HepG2 (cell line): ENCODE results near the gene ELANE. TPM values are rescaled to one million over a fixed set of nuclear protein-coding genes. Genes with fewer than 3 reads are reported as not detected.

Experiments
- ATAC-seq: fragments of 200-7000 bp; cut with Tn5 transposase; 3 replicates; pipeline ENCODE4 v1.9.1; 2020; ENCODE audit warnings: mild to moderate bottlenecking, moderate library complexity
- BruUV-seq: library from RNA; stranded (reverse); fragments of 400-500 nt; replicated peaks from 2 replicates; lab custom pipeline; 2021; lab: Mats Ljungman, UMichigan
- CTCF ChIA-PET: fragments of 300-600 bp; formaldehyde crosslinking; extraction: SDS; loops from one replicate; lab custom pipeline; 2021; ENCODE audit warnings: low total read pairs, inconsistent platforms, low intra/inter-chr PET ratio; lab: Yijun Ruan, JAX
- POLR2A ChIA-PET: fragments of 350-600 bp; sonication (Branson Sonifier 250); formaldehyde crosslinking; loops from one replicate; lab custom pipeline; 2020; ENCODE audit warnings: antibody characterized with exemption, inconsistent platforms; lab: Yijun Ruan, JAX
- DNase-seq: peaks from one replicate; pipeline ENCODE4 v3.0.0-alpha.2; 2015; ENCODE audit warnings: low spot score
- FAIRE-seq: peaks from 3 replicates; lab custom pipeline; 2011; peaks lifted over from hg19 to GRCh38; lab: Jason Lieb, UNC
- H2AFZ ChIP-seq: one replicate; pipeline ENCODE4 v1.6.1; 2011; ENCODE audit warnings: low read length, inconsistent platforms
- H3K27ac ChIP-seq: fragments of 300-600 bp; 3 replicates; pipeline ENCODE4 v1.8.0; 2011; ENCODE audit warnings: mixed run types, mild to moderate bottlenecking, mixed read lengths, low read length, inconsistent platforms; ENCODE audit not compliant: insufficient read depth; ENCODE audit errors: extremely low read length
- H3K27me3 ChIP-seq, 2 experiments: fragments of 200-600 bp in 1 of 2; 2 replicates in 1 of 2; 3 replicates in 1 of 2; pipeline versions ENCODE4 v1.6.0 to v1.8.0; 2011; ENCODE audit warnings: low read length in 2 of 2, mild to moderate bottlenecking in 2 of 2, moderate library complexity in 2 of 2, inconsistent platforms in 1 of 2; ENCODE audit not compliant: insufficient read depth in 2 of 2, control insufficient read depth in 1 of 2
- H3K36me3 ChIP-seq, 2 experiments: fragments of 200-600 bp in 1 of 2; replicated peaks in 1 of 2; 2 replicates in 1 of 2; 3 replicates in 1 of 2; pipeline versions ENCODE4 v1.5.1 to v1.8.0; 2011; ENCODE audit warnings: low read length in 2 of 2, inconsistent platforms in 1 of 2; ENCODE audit not compliant: insufficient read depth in 2 of 2, control insufficient read depth in 1 of 2
- H3K4me1 ChIP-seq: 2 replicates; pipeline ENCODE4 v1.5.1; 2012; ENCODE audit warnings: low read length, inconsistent platforms; ENCODE audit not compliant: insufficient read depth
- H3K4me2 ChIP-seq: 2 replicates; pipeline ENCODE4 v1.6.0; 2011; ENCODE audit warnings: low read depth, low read length, inconsistent platforms
- H3K4me3 ChIP-seq, 3 experiments: fragments of 200-600 bp in 1 of 3; sonication (generic), shearing (Covaris generic) in 1 of 3; replicated peaks in 1 of 3; 2 replicates each; pipeline ENCODE4 v1.5.1; 2011 to 2016; ENCODE audit warnings: low read length in 3 of 3, inconsistent platforms in 2 of 3, low read depth in 2 of 3, mild to moderate bottlenecking in 2 of 3, control low read depth in 1 of 3, mixed read lengths in 1 of 3; ENCODE audit not compliant: insufficient read depth in 1 of 3
- H3K79me2 ChIP-seq: one replicate; pipeline ENCODE4 v1.6.1; 2011; ENCODE audit warnings: low read length, inconsistent platforms; ENCODE audit not compliant: insufficient read depth
- H3K9ac ChIP-seq: 2 replicates; pipeline ENCODE4 v1.6.0; 2011; ENCODE audit warnings: mild to moderate bottlenecking, low read depth, low read length, inconsistent platforms; ENCODE audit not compliant: insufficient read depth
- H3K9me3 ChIP-seq: 2 replicates; pipeline ENCODE4 v1.5.1; 2012; ENCODE audit warnings: mild to moderate bottlenecking, low read length
- H4K20me1 ChIP-seq: 2 replicates; pipeline ENCODE4 v1.6.0; 2011; ENCODE audit warnings: inconsistent platforms, mild to moderate bottlenecking, low read length, moderate library complexity; ENCODE audit not compliant: insufficient read depth
- KLF13 ChIP-seq: sonication (generic); formaldehyde crosslinking; IDR thresholded peaks from 2 replicates; pipeline ENCODE4 v1.4.0; 2020; ENCODE audit warnings: mild to moderate bottlenecking, missing genetic modification reagents
- RBFOX2 ChIP-seq: fragments of 200-400 bp; formaldehyde crosslinking; IDR thresholded peaks from 2 replicates; pipeline ENCODE4 v1.6.1; 2017; ENCODE audit warnings: low read depth, mild to moderate bottlenecking, low read length
- SNAI1 ChIP-seq: sonication (generic); formaldehyde crosslinking; IDR thresholded peaks from 2 replicates; pipeline ENCODE4 v1.5.0; 2020; ENCODE audit warnings: mild to moderate bottlenecking, missing genetic modification reagents, borderline replicate concordance
- ZNF33B ChIP-seq: sonication (generic); formaldehyde crosslinking; IDR thresholded peaks from 2 replicates; pipeline ENCODE4 v1.5.1; 2020; ENCODE audit warnings: mild to moderate bottlenecking, missing genetic modification reagents
- ZNF34 ChIP-seq: sonication (generic); formaldehyde crosslinking; IDR thresholded peaks from 2 replicates; pipeline ENCODE4 v1.4.0; 2020; ENCODE audit warnings: mild to moderate bottlenecking, missing genetic modification reagents, borderline replicate concordance
- ZNF572 ChIP-seq: sonication (generic); formaldehyde crosslinking; IDR thresholded peaks from 2 replicates; pipeline ENCODE4 v1.5.1; 2020; ENCODE audit warnings: mild to moderate bottlenecking, missing genetic modification reagents
- ZNF766 ChIP-seq: sonication (generic); formaldehyde crosslinking; IDR thresholded peaks from 2 replicates; pipeline ENCODE4 v1.5.0; 2020; ENCODE audit warnings: missing genetic modification reagents, borderline replicate concordance
- WGBS: methylation state at CpG from one replicate; pipeline ENCODE4 v1.1.6; 2017; ENCODE audit warnings: low lambda C conversion rate; 5-methylcytosine and 5-hydroxymethylcytosine counted together
- in situ Hi-C: cut with HindIII; loops from 2 replicates; pipeline ENCODE4 v1.10.0; 2017; ENCODE audit warnings: low pct_unique_long_range_greater_than_20kb; ENCODE audit not compliant: extremely low pct_ligation_motif_present
- intact Hi-C: fragments of 100-400 bp; cut with micrococcal nuclease; formaldehyde crosslinking; loops from one replicate; pipeline ENCODE4 v1.10.0; 2022; ENCODE audit not compliant: unreplicated experiment
- polyA plus RNA-seq, 8 experiments: library from polyadenylated mRNA; depleted of rRNA in 3 of 8; stranded (reverse) in 7 of 8; unstranded in 1 of 8; fragments of >200 nt; fragmentation: Illumina TruSeq in 4 of 8; extraction: Trizol in 4 of 8; gene quantifications; 2 replicates each; pipeline versions ENCODE4 v1.2.1 to v1.2.3, GENCODE V29; 2011 to 2016; ENCODE audit warnings: low read depth in 4 of 8, missing spikeins in 1 of 8, mixed read lengths in 1 of 8; ENCODE audit not compliant: insufficient read depth in 1 of 8
- total RNA-seq, 5 experiments: library from RNA; depleted of rRNA; stranded (reverse); fragments of >200 nt; fragmentation: Illumina TruSeq; extraction: Trizol; gene quantifications; 2 replicates each; pipeline ENCODE4 v1.2.3, GENCODE V29; 2016; ENCODE audit warnings: low read depth in 1 of 5
- TF ChIP-seq, protein P1 (sequence below): sonication (generic); formaldehyde crosslinking; IDR thresholded peaks from 2 replicates; pipeline ENCODE4 v1.4.0; 2020; ENCODE audit warnings: missing genetic modification reagents
- TF ChIP-seq, protein P2 (sequence below): sonication (generic); formaldehyde crosslinking; IDR thresholded peaks from 2 replicates; pipeline ENCODE4 v1.5.1; 2020; ENCODE audit warnings: missing genetic modification reagents, mild to moderate bottlenecking, borderline replicate concordance
- TF ChIP-seq, protein P3 (sequence below): sonication (generic); formaldehyde crosslinking; IDR thresholded peaks from 2 replicates; pipeline ENCODE4 v1.5.0; 2020; ENCODE audit warnings: missing genetic modification reagents
- TF ChIP-seq, protein P4 (sequence below): sonication (generic); formaldehyde crosslinking; IDR thresholded peaks from 2 replicates; pipeline ENCODE4 v1.4.0; 2020; ENCODE audit warnings: missing genetic modification reagents

Gene ELANE
- total and polyA plus RNA-seq, 2 of the 13 experiments (the other 11 are each of a cell fraction or from before 2014, with no cell fraction given), result not detected

DNA sequence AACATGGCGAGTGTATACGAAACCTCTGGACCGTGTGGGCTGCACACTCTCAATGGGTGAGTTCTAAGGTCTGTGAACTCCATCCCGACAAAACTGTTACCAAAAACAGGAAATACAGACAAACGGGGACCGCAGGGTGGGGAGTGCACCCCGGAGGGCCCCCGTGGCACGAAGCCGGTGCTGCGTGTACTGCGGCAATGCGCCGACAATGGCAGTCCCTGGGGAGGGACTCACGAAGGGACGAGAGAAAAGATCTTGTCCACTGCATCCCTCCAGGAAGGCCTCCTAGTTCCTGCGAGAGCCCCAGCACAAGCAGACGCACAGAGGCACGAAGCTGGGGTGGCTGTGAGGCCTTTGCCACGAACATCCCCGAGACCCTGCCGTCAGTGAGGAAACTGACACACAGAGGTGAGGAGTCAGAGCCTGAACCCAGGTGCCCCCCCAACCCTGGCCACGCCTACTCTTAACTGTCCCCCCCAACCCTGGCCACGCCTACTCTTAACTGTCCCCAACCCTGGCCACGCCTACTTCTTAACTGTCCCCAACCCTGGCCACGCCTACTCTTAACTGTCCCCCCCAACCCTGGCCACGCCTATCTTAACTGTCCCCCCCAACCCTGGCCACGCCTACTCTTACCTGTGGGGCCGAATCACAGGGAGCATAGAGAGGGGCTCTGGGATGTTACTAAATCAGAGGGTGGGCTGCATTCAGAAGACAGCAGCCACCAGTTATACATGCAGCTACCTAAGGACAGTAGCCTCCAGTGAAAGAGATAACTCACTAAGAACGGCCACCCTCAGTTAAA lies 36.7 kb downstream of the ELANE start:
- DNase-seq, result no peak
- no peak overlapping the region for H3K9ac ChIP-seq
- H3K4me3 ChIP-seq, result no peak overlapping the region
- no peak overlapping the region for H3K4me2 ChIP-seq
- CTCF ChIA-PET, result no interaction called here
- no peaks in the 10 kb centered on the region for H3K9me3 ChIP-seq
- no peak overlapping the region for H3K27ac ChIP-seq
- H3K79me2 ChIP-seq, result peaks cover 10% of the 10 kb centered on the region
- no peak for FAIRE-seq
- H3K36me3 ChIP-seq, result peaks cover 16 to 33% of the 10 kb centered on the region in 2 experiments; a peak in 4 of 5 replicates
- ATAC-seq, result no peak
- POLR2A ChIA-PET, result no interaction called here
- intact Hi-C loops, result no loop called here
- in situ Hi-C loops, result no loop called here
- no peaks in the 10 kb centered on the region; the same call in 1 of the 2 replicates for H4K20me1 ChIP-seq
- H3K27me3 ChIP-seq, result no peaks in the 10 kb centered on the region
- BruUV-seq, result no TSS peak
- peaks cover 9% of the 10 kb centered on the region for H3K4me1 ChIP-seq
- no peak overlapping the region for H2AFZ ChIP-seq
- TF ChIP-seq ZNF572 (CRISPR knock-in tag) (no peak), ZNF766 (CRISPR knock-in tag) (no peak), ZNF34 (CRISPR knock-in tag) (no peak)
- TF ChIP-seq, protein P1, sequence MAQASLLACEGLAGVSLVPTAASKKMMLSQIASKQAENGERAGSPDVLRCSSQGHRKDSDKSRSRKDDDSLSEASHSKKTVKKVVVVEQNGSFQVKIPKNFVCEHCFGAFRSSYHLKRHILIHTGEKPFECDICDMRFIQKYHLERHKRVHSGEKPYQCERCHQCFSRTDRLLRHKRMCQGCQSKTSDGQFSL, result 0 out of 2 replicates have a peak, but pooled peaks have one; percentile 38
- WGBS, result 98% methylated on average over 28 of the region's 30 CpGs

DNA sequence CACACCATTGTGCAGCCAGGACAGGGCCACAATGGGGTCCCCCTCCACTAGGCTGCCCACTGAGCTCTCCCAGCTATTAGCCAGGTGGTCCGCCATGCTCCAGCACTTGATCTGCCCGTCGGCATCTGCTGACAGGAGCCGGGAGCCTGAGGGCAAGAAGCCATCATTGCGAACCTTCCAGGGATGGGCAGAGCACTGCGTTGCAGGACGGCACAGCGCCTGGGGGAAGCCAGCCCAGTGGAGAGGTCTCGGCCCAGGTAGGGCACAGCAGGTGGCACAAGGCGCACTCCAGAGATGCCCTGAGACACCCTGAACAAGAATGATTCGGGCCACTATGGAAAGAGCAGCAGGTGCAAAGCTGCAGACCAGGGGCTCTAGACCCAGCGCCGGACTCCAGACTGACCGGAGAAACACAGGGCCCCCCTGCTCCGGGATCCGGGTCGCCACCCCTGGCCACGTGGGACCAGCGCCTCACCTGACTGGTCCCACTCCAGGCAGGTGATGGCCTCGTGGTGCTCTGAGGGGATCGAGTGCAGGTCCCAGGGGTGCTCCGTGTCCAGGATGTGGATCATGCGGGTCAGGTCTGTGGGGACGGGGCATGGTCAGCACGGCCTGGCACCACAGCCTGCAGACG lies 37.7 kb downstream of the ELANE start:
- intact Hi-C loops (no loop called here), in situ Hi-C loops (no loop called here)
- WGBS, result 97% methylated on average over 13 of the region's 26 CpGs
- H3K9ac ChIP-seq, result no peak overlapping the region
- FAIRE-seq (no peak), DNase-seq (no peak), ATAC-seq (no peak)
- no peaks in the 10 kb centered on the region for H3K27me3 ChIP-seq
- no TSS peak for BruUV-seq
- no peaks in the 10 kb centered on the region; the same call in 1 of the 2 replicates for H4K20me1 ChIP-seq
- H3K27ac ChIP-seq, result no peak overlapping the region
- H3K4me3 ChIP-seq, result no peak overlapping the region
- ChIA-PET CTCF (no interaction called here), POLR2A (no interaction called here)
- H3K4me1 ChIP-seq, result peaks cover 9% of the 10 kb centered on the region
- no peaks in the 10 kb centered on the region for H3K9me3 ChIP-seq
- H3K4me2 ChIP-seq, result no peak overlapping the region
- no peak overlapping the region for H2AFZ ChIP-seq
- peaks cover 10% of the 10 kb centered on the region for H3K79me2 ChIP-seq
- peaks cover 13 to 33% of the 10 kb centered on the region in 2 experiments; a peak in 4 of 5 replicates for H3K36me3 ChIP-seq
- TF ChIP-seq SNAI1 (CRISPR knock-in tag), result no peak
- no peak for TF ChIP-seq KLF13
- TF ChIP-seq, protein P2, sequence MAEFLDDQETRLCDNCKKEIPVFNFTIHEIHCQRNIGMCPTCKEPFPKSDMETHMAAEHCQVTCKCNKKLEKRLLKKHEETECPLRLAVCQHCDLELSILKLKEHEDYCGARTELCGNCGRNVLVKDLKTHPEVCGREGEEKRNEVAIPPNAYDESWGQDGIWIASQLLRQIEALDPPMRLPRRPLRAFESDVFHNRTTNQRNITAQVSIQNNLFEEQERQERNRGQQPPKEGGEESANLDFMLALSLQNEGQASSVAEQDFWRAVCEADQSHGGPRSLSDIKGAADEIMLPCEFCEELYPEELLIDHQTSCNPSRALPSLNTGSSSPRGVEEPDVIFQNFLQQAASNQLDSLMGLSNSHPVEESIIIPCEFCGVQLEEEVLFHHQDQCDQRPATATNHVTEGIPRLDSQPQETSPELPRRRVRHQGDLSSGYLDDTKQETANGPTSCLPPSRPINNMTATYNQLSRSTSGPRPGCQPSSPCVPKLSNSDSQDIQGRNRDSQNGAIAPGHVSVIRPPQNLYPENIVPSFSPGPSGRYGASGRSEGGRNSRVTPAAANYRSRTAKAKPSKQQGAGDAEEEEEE (CRISPR knock-in tag), result no peak
- no peak for TF ChIP-seq ZNF33B (CRISPR knock-in tag)
- TF ChIP-seq RBFOX2, result 0 out of 2 replicates have a peak, but pooled peaks have one; percentile 28
- TF ChIP-seq, protein P3, sequence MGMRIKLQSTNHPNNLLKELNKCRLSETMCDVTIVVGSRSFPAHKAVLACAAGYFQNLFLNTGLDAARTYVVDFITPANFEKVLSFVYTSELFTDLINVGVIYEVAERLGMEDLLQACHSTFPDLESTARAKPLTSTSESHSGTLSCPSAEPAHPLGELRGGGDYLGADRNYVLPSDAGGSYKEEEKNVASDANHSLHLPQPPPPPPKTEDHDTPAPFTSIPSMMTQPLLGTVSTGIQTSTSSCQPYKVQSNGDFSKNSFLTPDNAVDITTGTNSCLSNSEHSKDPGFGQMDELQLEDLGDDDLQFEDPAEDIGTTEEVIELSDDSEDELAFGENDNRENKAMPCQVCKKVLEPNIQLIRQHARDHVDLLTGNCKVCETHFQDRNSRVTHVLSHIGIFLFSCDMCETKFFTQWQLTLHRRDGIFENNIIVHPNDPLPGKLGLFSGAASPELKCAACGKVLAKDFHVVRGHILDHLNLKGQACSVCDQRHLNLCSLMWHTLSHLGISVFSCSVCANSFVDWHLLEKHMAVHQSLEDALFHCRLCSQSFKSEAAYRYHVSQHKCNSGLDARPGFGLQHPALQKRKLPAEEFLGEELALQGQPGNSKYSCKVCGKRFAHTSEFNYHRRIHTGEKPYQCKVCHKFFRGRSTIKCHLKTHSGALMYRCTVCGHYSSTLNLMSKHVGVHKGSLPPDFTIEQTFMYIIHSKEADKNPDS (CRISPR knock-in tag), result no peak
- TF ChIP-seq, protein P4, sequence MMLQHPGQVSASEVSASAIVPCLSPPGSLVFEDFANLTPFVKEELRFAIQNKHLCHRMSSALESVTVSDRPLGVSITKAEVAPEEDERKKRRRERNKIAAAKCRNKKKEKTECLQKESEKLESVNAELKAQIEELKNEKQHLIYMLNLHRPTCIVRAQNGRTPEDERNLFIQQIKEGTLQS (CRISPR knock-in tag), result no peak
